NCI-H187 (cell line): ENCODE measurements around the gene PITPNC1.
"Not testable (repeated sequence)": the region's sequence is repeated elsewhere in the genome, so short reads cannot be mapped to it uniquely, and the experiment has no call there.

Source experiments
- DNase-seq, 2 experiments: peaks; one replicate each; lab custom pipeline; 2025; lab: John Stamatoyannopoulos, UW

Gene PITPNC1

DNA sequence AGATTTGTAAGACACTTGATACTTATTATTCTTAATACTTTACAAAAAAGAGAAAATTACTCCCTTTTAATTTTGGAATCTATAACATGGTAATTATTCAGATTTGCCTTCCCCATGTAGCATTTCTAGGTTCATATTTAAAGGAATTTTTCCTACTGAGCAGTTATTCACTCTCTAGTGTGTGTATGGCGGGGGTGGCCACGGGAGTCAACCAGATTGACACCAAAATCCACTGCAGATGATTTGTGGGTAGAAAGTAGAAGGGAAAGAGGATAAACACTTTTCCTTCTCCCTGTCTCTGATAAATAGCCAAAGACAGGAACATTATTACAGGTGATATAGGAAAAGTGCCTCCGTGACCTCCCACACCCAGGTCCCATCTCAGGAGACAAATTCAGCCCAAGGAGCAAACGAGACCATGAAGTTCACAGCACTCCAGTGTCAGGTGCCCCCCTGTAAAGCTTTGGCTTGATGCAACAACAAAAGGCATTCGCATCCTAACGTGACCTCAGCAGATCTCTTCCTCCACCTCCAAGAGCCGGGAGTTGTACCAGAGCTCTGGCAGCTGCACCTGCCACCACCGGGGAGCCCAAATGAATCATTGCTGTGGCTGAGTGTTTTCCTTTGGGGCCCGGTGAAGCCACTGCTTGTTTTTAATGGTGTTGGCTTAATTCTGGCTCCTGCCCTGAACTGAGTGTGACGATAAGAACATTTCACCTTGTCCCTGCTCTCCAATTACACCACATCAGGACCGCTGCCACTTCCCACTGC is 248.0 kb downstream of the PITPNC1 start:
- peak; percentile 40 to 60 for DNase-seq

- no peak for DNase-seq
Measured at GRCh38 chr17:67625971-67626370, 248.9 kb downstream of the PITPNC1 start.

DNA sequence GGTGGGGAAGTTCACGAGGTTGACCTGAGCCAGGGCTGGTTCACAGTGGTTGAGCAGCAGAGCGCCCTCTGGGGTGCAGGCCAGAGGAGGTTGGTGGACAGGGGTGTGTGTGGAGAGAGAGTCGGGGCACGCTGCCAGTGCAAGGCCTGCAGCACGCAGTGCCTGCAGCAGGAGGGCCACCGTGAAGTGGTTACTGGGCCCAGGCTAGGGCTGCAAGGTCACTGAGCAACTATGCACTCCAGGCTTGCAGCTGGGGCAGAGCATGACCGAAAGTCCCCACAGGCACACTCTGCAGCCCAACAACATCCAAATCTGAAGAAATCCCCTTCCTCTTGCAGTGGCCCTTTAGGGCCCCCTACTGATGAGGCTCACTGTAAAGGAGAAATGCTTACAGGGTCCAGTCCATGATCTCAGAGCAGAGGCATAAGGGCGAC is 251.5 kb downstream of the PITPNC1 start:
- no peak for DNase-seq

DNA sequence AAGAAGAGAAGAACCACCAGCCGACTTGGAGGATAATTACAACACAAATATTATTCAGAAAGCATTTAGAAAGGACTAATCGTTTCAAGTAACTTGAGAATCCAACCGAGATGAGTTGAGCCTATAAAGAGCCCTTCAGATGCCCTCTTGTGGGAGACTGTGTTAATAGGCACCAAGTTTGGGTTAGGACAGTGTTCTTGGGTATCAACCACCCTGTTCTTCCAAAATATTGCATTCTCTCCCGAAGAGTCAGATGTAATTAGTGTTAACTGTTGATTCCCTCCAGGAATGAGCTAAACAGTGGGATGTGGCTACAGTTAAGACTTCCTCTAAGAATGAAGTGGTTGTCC is 252.9 kb downstream of the PITPNC1 start:
- DNase-seq = peak in 1 of 2 experiments; percentile 5

- not testable (repeated sequence) for DNase-seq
Measured at GRCh38 chr17:67630836-67631235, 253.8 kb downstream of the PITPNC1 start.

GRCh38 chr17:67632141-67632540 is 255.1 kb downstream of the PITPNC1 start:
- DNase-seq = no peak

DNA sequence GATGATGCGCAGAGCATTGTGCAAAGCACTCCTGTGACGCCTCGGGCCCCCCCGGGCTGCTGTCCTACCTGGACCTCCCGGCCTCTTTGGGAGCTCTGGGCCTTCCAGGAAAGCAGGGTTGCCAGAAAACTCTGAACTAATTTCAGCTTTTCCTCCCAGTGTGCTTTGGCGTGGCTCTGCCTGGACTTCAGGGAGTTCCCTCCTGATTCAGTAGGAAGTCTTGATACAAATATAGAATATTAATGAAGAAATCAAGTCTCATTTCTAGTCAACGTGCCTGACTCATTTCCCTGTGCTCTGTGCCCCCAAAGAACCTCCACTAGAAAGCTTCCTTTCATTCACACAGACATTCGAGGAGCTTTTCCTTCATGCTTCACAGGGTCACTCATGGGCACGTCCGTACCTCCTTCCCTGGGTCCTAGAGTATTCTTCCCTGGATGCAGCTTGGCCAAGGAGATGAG is 256.7 kb downstream of the PITPNC1 start:
- DNase-seq = no peak

DNA sequence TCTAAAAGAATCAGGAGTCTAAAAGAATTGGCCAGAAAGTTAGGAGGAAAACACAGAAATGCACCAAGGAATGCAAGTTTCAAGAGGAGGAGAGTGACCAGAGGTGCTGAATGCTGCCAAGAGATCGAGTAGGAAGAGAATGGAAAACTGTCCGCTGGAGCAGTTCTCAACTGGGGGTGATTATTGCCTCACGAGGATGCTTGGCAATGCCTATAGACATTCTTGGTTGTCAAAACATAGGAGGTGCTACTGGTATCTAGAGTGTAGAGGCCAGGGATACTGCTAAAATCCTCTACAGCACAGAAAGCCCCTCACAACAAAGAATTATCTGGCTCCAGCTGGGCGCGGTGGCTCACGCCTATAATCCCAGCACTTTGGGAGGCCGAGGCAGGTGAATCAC is 258.6 kb downstream of the PITPNC1 start:
- no peak for DNase-seq

DNA sequence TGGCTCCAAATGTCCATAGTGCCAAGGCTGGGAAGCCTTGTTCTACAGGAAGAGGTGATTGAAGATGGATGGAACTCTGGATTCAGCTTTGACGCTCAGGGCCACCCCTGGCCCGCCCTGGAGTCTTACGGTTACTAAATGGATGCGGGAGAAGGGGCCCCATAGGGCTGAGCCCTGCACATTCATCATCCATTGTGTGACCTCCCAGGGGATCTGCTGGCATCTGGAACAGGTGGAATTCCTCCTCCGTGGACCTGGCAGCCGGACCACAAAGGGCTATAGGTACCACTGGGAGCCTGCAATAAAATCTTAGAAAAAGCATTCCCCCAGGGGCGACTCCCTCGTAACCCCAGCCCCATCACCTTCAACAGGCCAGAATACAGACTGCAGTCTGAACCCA is 259.2 kb downstream of the PITPNC1 start:
- no peak for DNase-seq

DNA sequence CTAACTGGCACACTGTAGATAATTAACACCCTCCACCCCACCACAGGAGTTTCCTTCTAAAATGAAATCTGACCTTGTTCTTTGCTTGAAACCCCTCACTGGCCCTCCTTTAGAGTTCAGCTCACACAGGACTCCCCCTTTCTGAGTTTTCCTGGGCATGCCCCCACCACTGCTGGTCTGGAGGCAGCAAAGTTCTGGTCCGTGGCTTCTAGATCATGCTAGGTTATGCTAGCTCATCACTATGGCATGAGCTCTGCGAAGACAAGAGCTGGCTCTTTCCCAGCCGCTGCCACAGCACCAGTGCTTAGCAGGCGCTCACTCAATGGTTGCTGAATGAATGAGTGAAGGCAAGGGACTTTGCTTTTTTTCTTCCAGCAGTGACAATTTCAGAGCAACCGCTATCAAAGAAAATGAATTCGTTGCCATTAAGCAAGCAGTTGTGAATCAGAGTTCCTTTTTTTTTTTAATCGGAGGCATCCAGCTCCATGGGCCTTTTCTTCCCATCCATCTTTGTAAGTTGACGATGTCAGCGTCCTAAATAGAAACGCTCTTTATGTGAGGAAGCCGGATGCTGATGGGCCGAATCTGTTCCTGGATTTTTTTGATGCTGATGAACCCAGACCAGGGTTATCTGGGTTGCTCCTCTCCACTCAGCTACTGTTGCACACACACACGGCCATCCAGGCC is 259.9 kb downstream of the PITPNC1 start:
- DNase-seq = no peak

- no peak for DNase-seq
Measured at GRCh38 chr17:67637901-67638641, 261.0 kb downstream of the PITPNC1 start.

GRCh38 chr17:67638871-67639270 is 261.8 kb downstream of the PITPNC1 start:
- DNase-seq = no peak

- DNase-seq = no peak
Measured at GRCh38 chr17:67639555-67639954, 262.5 kb downstream of the PITPNC1 start.

- DNase-seq = no peak
Measured at GRCh38 chr17:67639979-67640378, 262.9 kb downstream of the PITPNC1 start.

DNA sequence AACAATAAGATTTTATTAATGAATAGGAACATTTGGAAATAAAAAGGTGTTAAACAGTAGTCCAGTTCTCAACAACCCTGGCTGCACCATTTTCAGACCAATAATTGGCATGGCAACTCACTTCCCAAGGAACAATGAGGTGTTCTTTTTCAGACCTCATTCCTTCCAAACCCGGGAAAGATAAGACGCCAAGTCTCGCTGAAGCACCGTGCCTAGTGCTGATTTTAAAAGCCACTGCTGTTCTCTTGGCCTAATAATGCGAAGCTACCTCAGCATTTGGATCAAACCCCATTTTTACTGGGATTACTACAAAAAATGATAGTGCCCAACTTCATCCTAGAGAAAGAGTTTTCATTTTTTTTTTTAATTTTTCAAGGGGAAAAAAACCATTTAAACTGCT is 265.4 kb downstream of the PITPNC1 start:
- no peak for DNase-seq

DNA sequence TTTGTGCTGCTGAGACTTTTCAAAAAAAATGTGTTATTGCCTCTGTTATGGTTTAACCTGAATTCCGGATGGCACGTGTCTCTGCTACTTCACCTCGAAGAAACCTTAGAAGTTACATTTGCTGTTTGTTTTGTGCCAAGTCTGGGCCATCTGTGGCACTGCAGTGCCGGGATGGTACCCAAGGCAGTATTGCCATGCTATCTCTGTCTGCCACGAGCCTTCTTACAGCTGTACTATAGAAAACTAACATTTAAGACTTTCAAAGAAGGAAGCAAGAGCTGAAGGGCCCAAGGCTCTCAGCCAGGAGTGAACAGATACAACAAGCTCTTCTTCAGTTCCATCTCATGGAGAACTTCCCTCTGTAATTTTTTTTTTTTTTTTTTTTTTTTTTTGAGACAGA is 267.0 kb downstream of the PITPNC1 start:
- DNase-seq = no peak

DNA sequence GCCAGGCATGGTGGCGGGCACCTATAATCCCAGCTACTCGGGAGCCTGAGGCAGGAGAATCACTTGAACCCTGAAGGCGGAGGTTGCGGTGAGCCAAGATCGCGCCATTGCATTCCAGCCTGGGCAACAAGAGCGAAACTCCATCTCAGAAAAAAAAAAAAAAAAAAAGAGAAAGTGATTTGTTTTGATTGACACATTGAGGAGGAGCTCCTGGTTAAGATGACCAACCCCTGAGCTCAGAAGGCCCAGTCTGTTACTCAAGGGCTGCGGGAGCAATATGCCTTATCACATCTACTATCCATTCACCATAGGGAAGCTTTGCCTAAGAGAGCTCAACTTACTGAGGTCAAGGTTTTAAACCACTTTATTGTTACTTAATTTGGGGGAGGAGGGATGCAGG is 268.1 kb downstream of the PITPNC1 start:
- DNase-seq = not testable (repeated sequence)

DNA sequence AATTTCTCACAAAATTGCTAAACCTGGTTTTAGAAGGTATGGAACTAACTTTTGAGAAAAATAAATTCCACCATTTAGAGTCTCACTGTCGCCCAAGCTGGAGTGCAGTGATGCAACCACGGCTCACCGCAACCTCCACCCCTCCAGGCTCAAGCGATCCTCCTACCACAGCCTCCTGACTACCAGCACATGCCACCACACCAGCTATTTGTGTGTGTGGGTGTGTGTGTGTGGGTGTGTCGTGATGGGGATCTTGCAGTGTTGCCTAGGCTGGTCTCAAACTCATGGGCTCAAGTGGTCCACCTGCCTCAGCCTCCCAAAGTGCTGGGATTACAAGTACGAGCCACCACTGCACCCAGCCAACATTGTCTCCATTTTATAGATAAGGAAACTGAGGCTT is 269.4 kb downstream of the PITPNC1 start:
- no peak for DNase-seq

DNA sequence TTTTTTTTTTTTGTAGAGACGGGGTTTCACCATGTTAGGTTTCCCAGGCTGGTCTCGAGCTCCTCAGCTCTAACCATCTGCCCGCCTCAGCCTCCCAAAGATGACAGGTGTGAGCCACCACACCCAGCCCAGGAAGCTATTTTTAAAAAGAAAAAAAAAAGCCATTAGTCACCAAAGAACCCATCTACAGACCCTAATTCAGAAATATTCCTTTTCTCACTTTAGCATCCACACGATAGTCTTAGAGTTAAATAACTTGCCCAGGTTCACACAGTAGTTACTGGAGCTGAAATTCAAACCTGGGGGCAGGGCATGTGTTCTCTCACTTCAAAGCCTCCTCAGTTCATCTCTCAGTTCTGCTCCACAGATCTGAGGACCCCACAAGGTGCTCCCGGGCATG is 270.4 kb downstream of the PITPNC1 start:
- DNase-seq = no peak

- DNase-seq = no peak
Measured at GRCh38 chr17:67648032-67648905, 271.2 kb downstream of the PITPNC1 start.

DNA sequence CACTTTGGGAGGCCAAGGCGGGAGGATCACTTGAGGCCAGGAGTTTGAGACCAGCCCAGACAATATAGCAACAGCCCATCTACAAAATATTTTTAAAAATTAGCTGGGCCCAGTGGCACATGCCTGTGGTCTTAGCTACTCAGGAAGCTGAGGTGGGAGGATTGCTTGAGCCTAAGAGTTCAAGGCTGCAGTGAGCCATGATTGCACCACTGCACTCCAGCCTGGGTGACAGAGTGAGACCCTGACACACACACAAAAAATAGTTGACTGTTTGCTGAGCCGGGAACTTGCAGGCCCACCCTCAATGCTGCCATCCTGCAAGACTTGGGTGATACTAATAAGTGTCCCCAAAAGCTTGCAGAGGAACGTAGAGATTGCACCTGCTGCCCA is 271.8 kb downstream of the PITPNC1 start:
- DNase-seq = not testable (repeated sequence)

DNA sequence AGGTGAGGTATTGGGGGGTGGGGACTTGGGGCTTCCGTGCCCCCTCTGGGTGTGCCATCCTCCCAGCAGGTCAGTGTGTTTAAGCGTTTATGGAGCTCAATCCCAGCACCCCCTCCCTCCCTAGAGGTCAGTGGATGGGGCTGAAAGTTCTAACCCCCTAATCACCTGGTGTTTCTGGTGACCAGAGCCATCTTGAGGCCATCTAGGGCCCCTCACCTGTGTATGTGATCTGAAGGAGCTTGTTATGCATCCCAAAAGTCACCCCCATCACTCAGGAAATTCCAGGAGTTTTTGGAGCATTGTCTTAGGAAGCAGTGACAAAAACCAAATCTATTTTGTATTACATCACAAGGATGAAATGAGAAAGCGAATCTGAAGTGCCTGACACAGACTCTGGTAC is 272.8 kb downstream of the PITPNC1 start:
- no peak for DNase-seq
